Measurements from ENCODE around the gene INHBC.
A peak's percentile ranks its signal among the peaks of the same experiment; 100 is the strongest.
"Not testable (repeated sequence)": the region's sequence is repeated elsewhere in the genome, so short reads cannot be mapped to it uniquely, and the experiment has no call there.

The INHBC gene

GRCh38 chr12:57429473-57430111 lies 5.0 kb upstream of the INHBC start:
- DNase-seq (ENCODE audit: low read depth), result no peak

DNA sequence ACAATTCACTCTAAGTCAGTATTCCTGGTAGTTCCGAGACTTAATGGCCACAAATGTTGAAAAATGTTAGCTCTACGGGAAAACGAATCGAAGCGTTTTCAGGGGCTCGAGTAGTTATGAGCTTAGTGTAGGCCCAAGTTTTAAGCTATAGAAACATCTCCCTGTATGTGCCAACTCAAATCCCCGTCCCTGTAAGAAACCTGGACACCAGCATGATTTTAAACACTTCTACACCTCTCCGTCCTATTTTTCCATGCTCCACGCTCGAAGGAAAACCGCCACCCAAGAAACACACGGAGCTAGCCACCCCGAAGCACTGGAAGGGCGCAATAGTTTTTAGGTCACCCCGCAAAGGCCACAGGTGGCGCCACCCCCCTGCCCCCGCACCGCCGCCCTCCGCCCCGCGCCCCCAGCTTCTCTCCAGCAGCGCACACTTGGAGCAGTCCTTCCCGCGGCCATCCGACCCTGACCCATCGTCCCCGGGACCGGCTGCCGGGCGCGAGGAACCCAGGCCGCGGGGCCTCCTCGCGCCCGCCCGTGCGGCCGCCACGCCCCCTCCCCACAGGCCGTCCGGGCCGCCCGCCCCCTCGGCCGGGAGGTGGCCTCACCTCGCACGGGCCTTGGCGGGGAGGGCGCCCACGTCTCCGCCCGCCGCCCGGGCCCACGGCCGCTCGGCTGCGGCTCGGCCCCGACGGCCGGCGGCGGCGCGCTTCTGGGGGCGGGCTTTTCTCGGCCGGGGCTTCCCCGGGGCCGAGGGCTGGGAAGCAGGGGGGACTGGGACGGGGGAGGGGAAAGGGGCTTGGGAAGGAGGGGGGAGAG lies 4.3 kb upstream of the INHBC start:
- no peak for DNase-seq (ENCODE audit: low read depth)

- peak; percentile 85 for DNase-seq (ENCODE audit: low read depth)
Observed at GRCh38 chr12:57430931-57431566, 3.5 kb upstream of the INHBC start, which contains the start of gene R3HDM2. Gene R3HDM2 (minus strand): TSS chr12:57431043. CDS start chr12:57310428, 120,615 bp downstream.

DNA sequence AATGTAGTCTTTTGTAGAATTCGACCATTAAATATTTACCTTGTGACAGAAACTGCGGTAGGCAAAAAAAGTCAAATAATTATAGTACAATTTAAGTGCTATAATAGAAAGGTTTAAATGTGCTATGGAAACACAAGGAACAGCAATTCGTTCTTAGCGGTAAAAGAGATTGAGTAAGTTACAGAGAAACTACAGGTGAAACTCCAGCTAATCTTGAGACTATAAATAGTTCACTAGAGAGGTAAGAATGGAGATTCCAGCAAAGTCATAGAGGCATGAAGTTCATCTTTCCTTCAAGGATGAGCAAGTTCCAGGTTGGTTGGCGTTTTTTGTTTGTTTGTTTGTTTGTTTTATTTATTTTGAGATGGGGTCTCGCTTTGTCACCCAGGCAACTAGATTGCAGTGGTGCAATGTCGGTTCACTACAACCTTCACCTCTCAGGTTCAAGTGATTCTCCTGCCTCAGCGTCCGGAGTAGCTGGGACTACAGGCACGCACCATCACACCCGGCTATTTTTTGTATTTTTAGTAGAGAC lies 2.9 kb upstream of the INHBC start:
- DNase-seq (ENCODE audit: low read depth), result no peak

- no peak for DNase-seq (ENCODE audit: low read depth)
Observed at GRCh38 chr12:57433370-57433769, 1.2 kb upstream of the INHBC start.

- DNase-seq (ENCODE audit: low read depth), result no peak
Observed at GRCh38 chr12:57435293-57435692, 709 bp downstream of the INHBC start.

DNA sequence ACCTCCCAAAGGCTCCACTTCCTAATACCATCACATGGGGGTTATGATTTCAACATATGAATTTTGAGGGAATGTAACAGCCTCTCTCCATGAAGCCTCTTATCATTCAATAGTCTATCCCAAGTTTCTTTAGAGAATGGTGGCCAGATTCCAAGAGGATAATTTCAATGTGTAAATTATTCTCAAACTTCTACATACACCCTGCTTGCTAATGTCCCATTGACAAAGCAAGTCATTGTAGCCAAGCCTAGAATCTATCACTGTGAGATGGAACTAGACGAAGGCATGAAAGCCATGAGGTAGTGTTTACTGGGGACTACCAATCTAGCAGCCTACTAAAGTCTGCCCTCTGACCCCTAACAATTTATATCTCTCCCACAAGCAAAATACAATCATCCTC lies 3.8 kb downstream of the INHBC start:
- no peak for DNase-seq (ENCODE audit: low read depth)

DNA sequence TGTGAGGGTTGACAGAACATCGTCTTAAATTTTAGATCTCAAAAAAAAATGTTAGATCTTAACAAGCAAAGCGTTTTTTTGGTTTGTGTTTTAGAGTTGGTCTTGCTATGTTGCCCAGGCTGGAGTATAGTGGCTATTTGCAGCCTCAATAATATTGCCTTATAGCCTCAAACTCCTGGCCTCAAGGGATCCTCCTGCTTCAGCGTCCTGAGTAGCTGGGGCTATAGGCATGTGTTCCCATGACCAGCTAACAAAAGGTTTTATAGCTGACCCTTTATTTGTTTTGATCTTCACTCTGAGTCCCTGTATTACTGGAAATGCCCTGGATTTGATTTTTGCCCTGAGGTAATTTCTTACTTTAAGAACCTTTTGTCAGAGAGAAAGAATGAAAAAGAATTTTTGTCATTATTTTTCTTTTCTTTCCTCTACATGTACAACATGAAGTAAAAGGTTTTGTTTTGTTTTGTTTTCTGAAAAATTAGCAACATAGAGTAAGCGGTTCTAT lies 5.2 kb downstream of the INHBC start:
- DNase-seq (ENCODE audit: low read depth), result no peak

DNA sequence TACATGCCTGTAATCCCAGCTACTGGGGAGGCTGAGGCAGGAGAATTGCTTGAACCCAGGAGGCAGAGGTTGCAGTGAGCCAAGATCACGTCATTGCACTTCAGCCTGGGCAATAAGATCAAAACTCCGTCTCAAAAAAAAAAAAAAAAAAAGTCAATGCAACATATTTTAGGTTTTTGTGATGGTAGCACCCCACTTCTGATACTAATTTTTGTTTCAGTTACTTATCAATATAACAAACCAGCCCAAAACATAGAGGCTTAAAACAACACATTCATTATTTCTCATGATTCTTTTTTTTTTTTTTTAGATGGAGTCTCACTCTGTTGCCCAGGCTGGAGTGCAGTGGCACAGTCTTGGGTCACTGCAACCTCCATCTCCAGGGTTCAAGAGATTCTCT lies 6.8 kb downstream of the INHBC start:
- DNase-seq (ENCODE audit: low read depth), result not testable (repeated sequence)

GRCh38 chr12:57441846-57442427 lies 7.4 kb downstream of the INHBC start:
- DNase-seq (ENCODE audit: low read depth), result no peak

DNA sequence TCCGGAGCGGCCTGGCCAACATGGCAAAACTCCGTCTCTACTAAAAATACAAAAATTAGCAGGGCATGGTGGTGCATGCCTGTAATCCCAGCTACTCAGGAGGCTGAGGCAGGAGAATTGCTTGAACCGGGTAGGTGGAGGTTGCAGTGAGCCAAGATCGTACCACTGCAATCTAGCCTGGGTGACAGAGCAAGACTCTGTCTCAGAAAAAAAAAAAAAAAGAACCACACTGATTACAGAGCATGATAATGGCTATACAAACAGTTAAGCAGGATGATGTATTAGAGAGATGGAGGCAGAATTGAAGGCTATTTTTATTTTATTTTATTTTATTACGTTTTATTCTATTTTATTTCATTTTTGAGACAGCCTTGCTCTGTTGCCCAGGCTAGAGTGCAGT lies 9.8 kb downstream of the INHBC start:
- not testable (repeated sequence) for DNase-seq (ENCODE audit: low read depth)

DNA sequence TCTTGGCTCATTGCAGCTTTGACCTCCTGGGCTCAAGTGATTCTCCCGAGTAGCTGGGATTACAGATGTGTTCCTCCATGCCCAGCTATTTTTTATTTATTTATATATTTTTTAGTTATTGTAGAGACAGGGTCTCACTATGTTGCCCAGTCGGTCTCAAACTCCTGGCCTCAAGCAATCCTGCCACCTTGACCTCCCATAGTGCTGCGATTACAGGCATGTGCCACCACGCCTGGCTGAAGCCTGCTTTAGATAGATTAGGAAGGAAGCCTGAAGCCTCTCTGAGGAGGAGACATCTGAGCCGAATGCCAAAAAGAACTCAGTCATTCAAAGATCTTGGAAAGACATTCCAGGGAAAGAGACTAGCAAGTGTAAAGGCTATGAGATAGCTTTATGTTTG lies 10.2 kb downstream of the INHBC start:
- DNase-seq (ENCODE audit: low read depth), result no peak

- no peak for DNase-seq (ENCODE audit: low read depth)
Observed at GRCh38 chr12:57446292-57446960, 11.8 kb downstream of the INHBC start.

DNA sequence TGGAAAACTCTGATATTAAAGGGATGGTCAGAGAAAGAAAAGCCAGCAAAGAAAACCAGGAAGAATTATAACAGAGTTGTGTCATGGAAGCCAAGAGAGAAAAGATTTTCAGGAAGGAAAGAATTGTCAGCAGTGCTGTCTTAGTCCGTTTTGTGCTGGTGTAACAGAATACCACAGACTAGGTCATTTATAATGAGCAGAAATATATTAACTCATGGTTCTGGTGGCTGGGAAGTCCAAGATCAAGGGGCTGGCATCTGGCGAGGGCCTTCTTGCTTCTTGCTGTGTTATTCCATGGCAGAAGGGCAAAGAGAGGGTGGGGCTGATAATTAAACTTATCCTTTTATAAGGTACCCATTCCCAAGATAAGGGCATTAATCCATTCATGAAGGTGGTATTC lies 14.1 kb downstream of the INHBC start:
- DNase-seq (ENCODE audit: low read depth), result no peak

DNA sequence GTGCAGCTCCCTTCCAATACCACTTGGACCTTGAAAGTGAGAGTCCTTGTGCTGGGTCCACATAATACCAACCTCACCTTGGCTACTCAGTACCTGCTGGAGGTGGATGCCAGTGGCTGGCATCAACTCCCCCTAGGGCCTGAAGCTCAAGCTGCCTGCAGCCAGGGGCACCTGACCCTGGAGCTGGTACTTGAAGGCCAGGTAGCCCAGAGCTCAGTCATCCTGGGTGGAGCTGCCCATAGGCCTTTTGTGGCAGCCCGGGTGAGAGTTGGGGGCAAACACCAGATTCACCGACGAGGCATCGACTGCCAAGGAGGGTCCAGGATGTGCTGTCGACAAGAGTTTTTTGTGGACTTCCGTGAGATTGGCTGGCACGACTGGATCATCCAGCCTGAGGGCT lies 14.8 kb downstream of the INHBC start:
- no peak for DNase-seq (ENCODE audit: low read depth)

GRCh38 chr12:57450057-57450456 lies 15.5 kb downstream of the INHBC start:
- DNase-seq (ENCODE audit: low read depth), result no peak

- no peak for DNase-seq (ENCODE audit: low read depth)
Observed at GRCh38 chr12:57451233-57451778, 16.7 kb downstream of the INHBC start.

DNA sequence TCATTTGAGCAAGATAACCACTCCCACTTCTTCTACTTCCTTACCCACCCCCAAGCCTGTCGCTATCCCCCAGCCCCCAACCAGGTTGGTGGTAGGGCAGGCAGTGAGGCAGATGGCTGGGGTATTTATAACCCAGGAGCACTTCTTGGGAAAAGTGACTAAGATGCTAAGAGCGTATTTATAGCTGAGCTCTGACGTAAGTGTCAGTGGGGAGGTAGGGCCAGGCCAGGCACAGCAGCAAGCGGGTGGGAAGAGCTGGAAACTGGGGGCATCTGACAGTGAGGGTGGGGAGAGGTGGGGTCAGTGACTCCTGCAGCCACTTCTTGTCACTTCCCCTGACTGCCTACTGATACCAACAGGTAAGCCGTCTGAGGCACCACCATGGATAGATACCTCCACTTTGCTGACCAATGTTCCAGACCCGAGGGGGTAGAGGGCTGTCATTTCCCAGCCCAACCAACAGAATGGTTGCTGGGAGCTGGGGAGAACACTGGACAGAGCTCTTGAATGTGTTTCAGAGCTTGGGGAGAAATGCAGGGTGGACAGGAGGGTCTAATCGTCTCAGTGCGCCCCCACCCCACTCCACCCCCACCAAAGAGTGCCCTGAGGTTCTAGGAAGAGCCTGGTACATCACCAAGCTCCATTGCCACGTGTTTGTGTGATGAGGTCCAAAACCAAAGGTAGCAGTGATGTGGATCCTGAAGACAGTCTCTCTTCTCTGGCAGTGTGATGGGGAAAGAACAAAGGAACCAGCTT lies 17.8 kb downstream of the INHBC start:
- peak; percentile 72 for DNase-seq (ENCODE audit: low read depth)

DNA sequence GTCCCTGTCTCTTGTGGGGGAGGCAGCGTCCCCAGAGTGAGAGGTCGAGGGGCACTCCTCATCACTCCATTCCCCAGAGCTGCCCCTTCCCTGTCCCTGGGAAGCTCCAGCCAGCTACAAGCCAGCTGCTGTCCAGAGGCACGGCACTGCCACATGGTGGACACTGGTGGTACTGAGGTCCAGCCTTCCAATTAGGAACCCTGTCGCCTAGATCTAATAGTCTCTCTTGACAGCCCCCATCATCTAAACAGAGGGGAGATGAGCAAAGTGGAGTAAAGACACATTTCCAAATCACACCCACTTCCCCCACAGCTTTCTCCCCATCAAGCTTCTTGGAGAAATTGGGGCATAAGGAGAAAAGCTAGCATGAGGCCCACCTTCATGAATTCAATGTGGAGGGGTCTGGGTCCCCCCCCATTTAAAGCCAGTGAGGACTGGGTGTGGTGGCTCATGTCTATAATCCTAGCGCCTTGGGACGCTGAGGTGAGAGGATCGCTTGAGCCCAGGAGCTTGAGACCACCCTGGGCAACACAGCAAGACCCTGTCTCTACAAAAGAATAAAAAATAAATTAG lies 18.4 kb downstream of the INHBC start:
- DNase-seq (ENCODE audit: low read depth), result no peak

- DNase-seq (ENCODE audit: low read depth), result no peak
Observed at GRCh38 chr12:57454213-57454565, 19.6 kb downstream of the INHBC start.
